SHP77 treated with DMSO at 0.1 percent for 48 hours (cell line): ENCODE measurements around the gene AFF2.

ENCODE experiments used
- DNase-seq: peaks from one replicate; lab custom pipeline; 2025; lab: John Stamatoyannopoulos, UW

The AFF2 gene

GRCh38 chrX:148588649-148589310, 88.4 kb downstream of the AFF2 start:
- no peak for DNase-seq

- no peak for DNase-seq
Observed at GRCh38 chrX:148592595-148592994, 92.2 kb downstream of the AFF2 start.

- no peak for DNase-seq
Observed at GRCh38 chrX:148593146-148593545, 92.7 kb downstream of the AFF2 start.

- DNase-seq = no peak
Observed at GRCh38 chrX:148593987-148594386, 93.6 kb downstream of the AFF2 start.

GRCh38 chrX:148599404-148599803, 99.0 kb downstream of the AFF2 start:
- DNase-seq = no peak

GRCh38 chrX:148600131-148600530, 99.7 kb downstream of the AFF2 start:
- DNase-seq = no peak

- no peak for DNase-seq
Observed at GRCh38 chrX:148600581-148600980, 100.2 kb downstream of the AFF2 start.

- DNase-seq = no peak
Observed at GRCh38 chrX:148601034-148601433, 100.6 kb downstream of the AFF2 start.

GRCh38 chrX:148609515-148610327, 109.3 kb downstream of the AFF2 start:
- no peak for DNase-seq

GRCh38 chrX:148610328-148610698, 109.9 kb downstream of the AFF2 start:
- DNase-seq = no peak

GRCh38 chrX:148611993-148612392, 111.6 kb downstream of the AFF2 start:
- DNase-seq = no peak

- DNase-seq = no peak
Observed at GRCh38 chrX:148612431-148612830, 112.0 kb downstream of the AFF2 start.

GRCh38 chrX:148613636-148614035, 113.2 kb downstream of the AFF2 start:
- DNase-seq = no peak

GRCh38 chrX:148615491-148615890, 115.1 kb downstream of the AFF2 start:
- no peak for DNase-seq

GRCh38 chrX:148618470-148619445, 118.3 kb downstream of the AFF2 start:
- no peak for DNase-seq

- DNase-seq = no peak
Observed at GRCh38 chrX:148620023-148620422, 119.6 kb downstream of the AFF2 start.

- no peak for DNase-seq
Observed at GRCh38 chrX:148624951-148625474, 124.6 kb downstream of the AFF2 start.

GRCh38 chrX:148628621-148629020, 128.2 kb downstream of the AFF2 start:
- DNase-seq = no peak

- no peak for DNase-seq
Observed at GRCh38 chrX:148629434-148629833, 129.0 kb downstream of the AFF2 start.

- DNase-seq = no peak
Observed at GRCh38 chrX:148632444-148632843, 132.0 kb downstream of the AFF2 start.

GRCh38 chrX:148633218-148633908, 132.9 kb downstream of the AFF2 start:
- no peak for DNase-seq

- no peak for DNase-seq
Observed at GRCh38 chrX:148634591-148634990, 134.2 kb downstream of the AFF2 start.
